ENCODE data around the gene CDCP2. TPM values are rescaled to one million over a fixed set of nuclear protein-coding genes. Genes with fewer than 3 reads are reported as not detected.

Gene CDCP2
- total and polyA plus RNA-seq, 7 donors: 0.04 TPM; not detected in 6

GRCh38 chr1:54180701-54181360 lies 28.0 kb upstream of the CDCP2 start:
- no peak overlapping the region for H3K27ac ChIP-seq
- H3K36me3 ChIP-seq: peaks cover 0 to 24% (median 3%) of the 10 kb centered on the region in 4 donors
- no peaks in the 10 kb centered on the region for H3K27me3 ChIP-seq
- no peaks in the 10 kb centered on the region for H3K9me3 ChIP-seq
- no peak for DNase-seq
- H3K4me1 ChIP-seq: no peaks in the 10 kb centered on the region
- H3K4me3 ChIP-seq: no peak overlapping the region
- WGBS, 2 donors: 92 to 94% methylated on average over 5 of the region's 5 CpGs
- intact Hi-C loops (cut with DNase I): no loop called here
- TF ChIP-seq POLR2A (IDR thresholded peaks at IDR 0.05): no peak
- TF ChIP-seq CTCF (IDR thresholded peaks at IDR 0.05): no peak

- no peaks in the 10 kb centered on the region for H3K27me3 ChIP-seq
These were observed 25.7 kb upstream of the CDCP2 start for GRCh38 chr1:54178296-54179070.

GRCh38 chr1:54177726-54178125 lies 24.9 kb upstream of the CDCP2 start:
- H3K27me3 ChIP-seq: no peaks in the 10 kb centered on the region
- WGBS, 2 donors: 95 to 98% methylated on average over 8 of the region's 8 CpGs
- H3K27ac ChIP-seq: no peak overlapping the region
- intact Hi-C loops (cut with DNase I): no loop called here
- peaks cover 0 to 34% (median 3%) of the 10 kb centered on the region in 4 donors for H3K36me3 ChIP-seq
- no peak overlapping the region for H3K4me3 ChIP-seq
- no peak for TF ChIP-seq CTCF (IDR thresholded peaks at IDR 0.05)
- no peak for TF ChIP-seq POLR2A (IDR thresholded peaks at IDR 0.05)
- no peak for TF ChIP-seq EP300 (IDR thresholded peaks at IDR 0.05)
- no peak for TF ChIP-seq POLR2AphosphoS5 (IDR thresholded peaks at IDR 0.05)
- H3K9me3 ChIP-seq: no peaks in the 10 kb centered on the region
- no peaks in the 10 kb centered on the region for H3K4me1 ChIP-seq
- no peak for DNase-seq

More at GRCh38 chr1:54178296-54179070, 25.7 kb upstream of the CDCP2 start:
- intact Hi-C loops (cut with DNase I): no loop called here
- TF ChIP-seq CTCF (IDR thresholded peaks at IDR 0.05) (no peak), EP300 (IDR thresholded peaks at IDR 0.05) (no peak), POLR2A (IDR thresholded peaks at IDR 0.05) (no peak), POLR2AphosphoS5 (IDR thresholded peaks at IDR 0.05) (no peak)
- Histone ChIP-seq H3K4me1 (no peaks in the 10 kb centered on the region), H3K9me3 (no peaks in the 10 kb centered on the region), H3K27ac (no peak overlapping the region), H3K36me3 (peaks cover 0 to 34% (median 3%) of the 10 kb centered on the region in 4 donors), H3K4me3 (no peak overlapping the region)
- DNase-seq: no peak
- WGBS, 2 donors: 84 to 91% methylated on average over 9 of the region's 9 CpGs

- Histone ChIP-seq H3K36me3 (peaks cover 0 to 30% (median 3%) of the 10 kb centered on the region in 4 donors), H3K27me3 (no peaks in the 10 kb centered on the region), H3K27ac (no peak overlapping the region), H3K4me1 (no peaks in the 10 kb centered on the region), H3K4me3 (no peak overlapping the region), H3K9me3 (no peaks in the 10 kb centered on the region)
- intact Hi-C loops (cut with DNase I): no loop called here
- 95 to 97% methylated on average over 6 of the region's 6 CpGs for WGBS, 2 donors
- no peak for DNase-seq
- TF ChIP-seq EP300 (IDR thresholded peaks at IDR 0.05) (no peak), POLR2A (IDR thresholded peaks at IDR 0.05) (no peak), CTCF (IDR thresholded peaks at IDR 0.05) (no peak), POLR2AphosphoS5 (IDR thresholded peaks at IDR 0.05) (no peak)
These were observed 24.0 kb upstream of the CDCP2 start for GRCh38 chr1:54176621-54177327.

All from sigmoid colon (tissue), 7 donors.